HG03378 (cell line): ENCODE measurements around the gene SAG.
A peak's percentile ranks its signal among the peaks of the same experiment; 100 is the strongest.
"Not testable (repeated sequence)": the region's sequence is repeated elsewhere in the genome, so short reads cannot be mapped to it uniquely, and the experiment has no call there.

Experiments used
- ATAC-seq: cut with Tn5 transposase; IDR thresholded peaks from one replicate; pipeline ENCODE4 v1.9.1; 2021; ENCODE audit warnings: mild to moderate bottlenecking, moderate library complexity; ENCODE audit not compliant: unreplicated experiment

SAG gene

DNA sequence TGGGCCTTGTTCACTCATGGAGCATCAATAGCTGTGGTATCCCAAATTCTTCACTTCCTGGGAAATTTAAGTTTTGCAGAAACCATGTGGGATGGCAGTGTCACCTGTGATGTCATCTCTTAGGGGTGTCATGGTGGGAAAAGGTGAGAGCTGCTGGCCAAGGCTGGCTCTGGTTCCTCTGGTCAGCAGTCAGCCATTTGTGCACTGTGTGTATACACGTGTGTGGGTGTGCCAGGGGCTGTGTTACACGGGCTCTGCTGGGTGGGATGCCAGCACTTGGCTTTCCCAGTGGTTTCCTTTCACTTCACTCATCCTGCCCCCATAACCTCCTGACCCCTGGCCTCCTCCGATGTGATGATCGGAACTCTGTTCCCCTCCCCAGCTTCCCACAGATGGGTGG, 21.3 kb downstream of the SAG start:
- ATAC-seq: no peak

DNA sequence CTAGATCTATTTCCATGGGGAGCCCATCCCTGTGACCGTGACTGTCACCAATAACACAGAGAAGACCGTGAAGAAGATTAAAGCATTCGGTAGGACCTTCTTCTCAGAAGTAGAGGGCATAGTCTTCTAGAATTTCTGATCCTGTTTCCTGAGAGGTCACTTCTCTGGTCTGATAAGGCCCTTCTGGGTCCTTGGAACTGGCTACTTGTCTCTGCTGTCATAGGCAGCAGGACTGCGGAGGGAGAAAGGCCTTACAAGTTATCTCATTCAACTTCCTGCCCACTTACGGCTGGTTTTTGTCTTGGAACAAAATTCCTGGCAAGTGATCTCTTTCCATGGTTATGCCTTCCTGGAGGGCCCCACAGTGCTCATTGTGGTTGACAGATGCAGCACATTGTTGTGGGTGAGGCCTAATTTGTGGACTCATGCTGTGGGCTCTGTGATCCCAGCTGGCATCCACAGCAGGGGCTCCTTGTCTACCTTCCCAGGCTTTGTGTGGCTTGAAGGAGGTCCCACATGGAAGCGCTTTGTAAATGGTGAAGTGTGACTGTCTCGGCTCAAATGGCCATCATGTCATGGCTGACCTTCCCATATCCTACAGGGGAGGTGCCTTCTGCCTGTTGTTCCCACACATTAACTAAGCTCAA, 22.0 kb downstream of the SAG start:
- ATAC-seq: no peak

GRCh38 chr2:233331536-233331935, 23.9 kb downstream of the SAG start:
- ATAC-seq: peak; percentile 89

- ATAC-seq: no peak
Observed at GRCh38 chr2:233332125-233332524, 24.5 kb downstream of the SAG start.

DNA sequence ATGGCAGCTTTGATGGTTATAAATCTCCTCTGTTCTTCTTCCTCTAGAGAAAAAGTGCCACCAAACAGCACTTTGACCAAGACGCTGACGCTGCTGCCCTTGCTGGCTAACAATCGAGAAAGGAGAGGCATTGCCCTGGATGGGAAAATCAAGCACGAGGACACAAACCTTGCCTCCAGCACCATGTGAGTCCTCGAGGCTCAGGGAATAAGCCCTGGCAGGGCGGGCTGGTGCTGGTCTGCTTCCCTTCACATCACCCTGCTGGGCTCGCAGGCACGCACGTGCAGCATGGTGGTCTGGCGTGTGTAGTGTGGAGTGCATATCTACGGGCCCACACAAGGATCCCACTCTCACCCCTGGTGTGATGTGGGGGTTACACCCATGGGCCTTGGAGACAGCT, 27.3 kb downstream of the SAG start:
- ATAC-seq: no peak

GRCh38 chr2:233336091-233336490, 28.5 kb downstream of the SAG start:
- ATAC-seq: not testable (repeated sequence)

GRCh38 chr2:233336541-233336940, 28.9 kb downstream of the SAG start:
- ATAC-seq: no peak

DNA sequence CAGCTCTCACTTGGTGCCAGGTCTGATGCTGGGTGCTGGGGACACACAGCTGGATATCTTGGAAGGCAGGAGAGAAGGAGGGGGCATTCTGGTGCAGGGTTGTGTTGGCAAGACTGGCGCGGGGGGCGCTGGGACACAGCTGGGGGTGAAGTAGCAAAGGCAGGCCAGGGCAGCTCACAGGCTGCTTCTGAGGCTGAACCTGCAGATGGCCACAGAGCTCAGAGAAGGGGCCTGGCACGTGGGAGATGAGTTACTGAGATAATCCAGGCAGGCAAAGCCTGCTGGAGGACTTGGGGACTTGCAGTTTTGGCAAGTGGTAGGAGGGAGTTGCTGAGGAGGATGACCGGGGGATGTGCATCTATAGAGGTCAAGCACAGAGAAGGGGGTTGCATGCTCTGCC, 30.4 kb downstream of the SAG start:
- no peak for ATAC-seq

GRCh38 chr2:233338812-233339368, 31.3 kb downstream of the SAG start:
- ATAC-seq: no peak

DNA sequence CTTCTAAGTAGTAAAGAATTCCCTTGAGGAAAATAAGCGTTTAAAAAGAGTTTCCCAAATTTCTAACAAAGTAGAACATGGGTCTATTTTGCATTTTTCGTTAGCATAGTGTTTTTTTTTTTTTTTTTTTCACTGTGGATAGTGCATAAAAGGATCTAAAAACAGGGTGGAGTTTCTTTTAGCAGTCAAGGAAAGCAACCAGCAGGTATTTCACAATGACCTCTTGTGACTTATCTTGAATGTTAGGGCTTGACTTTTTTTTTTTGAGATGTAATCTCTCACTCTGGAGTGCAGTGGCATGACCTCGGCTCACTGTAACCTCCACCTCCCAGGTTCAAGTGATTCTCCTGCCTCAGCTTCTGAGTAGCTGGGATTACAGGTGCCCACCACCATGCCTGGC, 31.8 kb downstream of the SAG start:
- ATAC-seq: no peak

- ATAC-seq: no peak
Observed at GRCh38 chr2:233341296-233341695, 33.7 kb downstream of the SAG start.

GRCh38 chr2:233342301-233342700, 34.7 kb downstream of the SAG start:
- ATAC-seq: no peak

GRCh38 chr2:233343171-233343705, 35.6 kb downstream of the SAG start:
- ATAC-seq: no peak

DNA sequence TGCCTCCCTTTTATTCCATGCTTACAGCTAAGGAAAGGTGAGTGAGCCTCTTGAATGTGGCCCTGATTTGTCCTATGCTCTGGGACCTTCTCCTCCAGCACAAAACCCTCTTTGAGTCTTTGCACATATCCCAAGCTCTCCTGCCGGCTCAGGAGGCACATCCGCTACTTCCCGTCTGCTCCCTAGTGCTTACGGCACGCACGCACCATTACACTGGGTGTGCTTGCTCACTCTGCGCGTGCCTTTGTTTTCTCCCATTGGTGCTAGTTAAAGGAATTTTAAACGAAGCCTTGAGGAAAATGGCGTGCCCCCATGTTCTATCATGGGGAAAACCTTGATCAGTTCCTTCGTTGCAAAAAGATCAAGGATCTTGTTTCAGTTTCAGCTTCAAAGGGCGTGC, 38.8 kb downstream of the SAG start:
- ATAC-seq: no peak

- no peak for ATAC-seq
Observed at GRCh38 chr2:233346930-233347329, 39.3 kb downstream of the SAG start.

DNA sequence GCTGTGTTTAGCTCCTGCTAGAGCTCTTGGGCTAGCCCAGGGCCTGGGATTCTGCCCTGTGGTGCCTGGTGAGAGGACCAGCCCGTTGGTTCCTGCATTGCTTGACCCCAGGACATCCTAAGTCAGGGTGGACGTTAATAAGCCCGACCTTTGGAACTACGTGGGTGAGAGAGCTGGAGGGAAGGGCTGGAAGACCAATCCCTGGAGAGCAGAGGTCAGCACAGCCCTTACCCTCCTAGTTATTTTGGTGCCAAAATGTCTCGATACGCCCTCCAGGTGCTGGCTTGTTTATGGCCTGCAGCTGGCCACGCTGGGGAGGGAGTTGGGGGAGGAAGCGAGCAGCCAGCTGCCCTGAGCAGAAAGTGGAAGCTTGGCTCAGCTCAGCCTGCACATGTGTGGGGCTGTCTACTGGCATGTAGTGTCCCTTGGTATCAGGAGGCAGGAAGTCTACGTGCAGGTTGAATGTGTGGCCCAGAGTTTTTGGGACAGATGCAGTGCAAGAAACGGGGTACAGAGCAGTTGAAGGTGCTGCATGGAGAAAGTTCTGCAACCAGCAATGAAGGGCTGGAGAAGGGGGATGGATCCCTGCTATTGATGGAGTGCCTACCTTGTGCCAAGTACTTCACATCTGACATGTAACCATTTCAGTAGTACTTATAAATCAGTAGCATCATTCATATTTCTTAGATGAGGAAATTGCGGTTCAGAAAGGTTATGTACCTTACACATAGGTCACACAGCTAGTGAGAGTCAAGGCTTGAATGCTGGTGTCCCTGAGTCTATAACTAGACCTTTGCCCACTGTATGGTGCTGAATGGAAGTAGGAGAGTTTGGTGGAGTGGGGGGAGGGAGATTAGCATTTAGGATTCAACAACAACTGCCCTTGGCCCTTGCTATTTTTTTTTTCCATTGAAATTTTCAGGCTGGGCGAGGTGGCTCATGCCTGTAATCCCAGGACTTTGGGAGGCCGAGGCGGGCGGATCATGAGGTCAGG, 41.7 kb downstream of the SAG start:
- no peak for ATAC-seq

GRCh38 chr2:233350708-233351107, 43.1 kb downstream of the SAG start:
- no peak for ATAC-seq

- ATAC-seq: no peak
Observed at GRCh38 chr2:233351423-233351822, 43.8 kb downstream of the SAG start.

DNA sequence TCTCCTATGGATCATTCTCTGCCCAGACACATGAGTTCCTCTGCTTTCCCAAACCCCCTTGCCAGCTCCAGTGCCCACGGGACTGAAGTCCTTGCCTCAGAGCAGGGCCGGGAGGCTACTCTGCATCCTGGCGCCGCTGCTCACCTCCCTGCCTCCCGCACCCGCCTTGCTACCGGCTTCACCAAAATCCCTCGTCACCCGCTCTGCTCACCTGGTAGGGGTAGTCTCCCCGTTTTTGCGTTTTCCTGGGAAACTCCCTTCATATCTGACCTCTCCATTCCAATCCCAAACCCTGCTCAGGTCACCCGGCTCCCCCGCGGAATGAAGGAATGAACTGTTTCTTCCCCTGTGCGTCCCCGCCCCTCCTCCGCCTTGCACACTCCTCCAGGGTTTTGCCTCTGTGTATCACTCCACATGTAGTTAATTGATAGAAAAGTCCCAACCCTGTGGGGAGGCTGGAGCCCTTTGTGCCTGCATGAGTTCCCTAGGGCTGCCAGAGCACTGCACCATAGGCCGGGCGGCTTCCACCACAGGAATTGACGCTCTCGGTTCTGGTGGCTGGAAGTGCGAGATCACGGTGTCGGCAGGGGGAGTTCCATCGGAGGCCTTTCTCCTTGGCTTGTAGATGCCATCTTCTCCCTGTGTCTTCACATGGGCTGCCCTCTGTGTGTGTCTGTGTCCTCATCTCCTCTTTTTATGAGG, 44.7 kb downstream of the SAG start:
- ATAC-seq: no peak

- ATAC-seq: no peak
Observed at GRCh38 chr2:233353101-233353768, 45.6 kb downstream of the SAG start.
